SJSA1 (cell line): ENCODE measurements around the gene ABCC10. TPM values are rescaled to one million over a fixed set of nuclear protein-coding genes. Genes with fewer than 3 reads are reported as not detected.

Source experiments
- DNase-seq, 2 experiments: peaks; one replicate each; pipeline ENCODE4 v3.0.0-alpha.2; 2015 to 2020; ENCODE audit warnings: low spot score in 2 of 2, low read depth in 1 of 2
- H3K27ac ChIP-seq: fragments of 250-450 bp; sonication (Bioruptor Pico); 2 replicates; pipeline ENCODE4 v1.5.1; 2020; ENCODE audit warnings: mild to moderate bottlenecking, moderate library complexity
- H3K27me3 ChIP-seq: fragments of 250-450 bp; sonication (Bioruptor Pico); replicated peaks from 2 replicates; pipeline ENCODE4 v1.5.1; 2020; ENCODE audit warnings: mild to moderate bottlenecking, moderate library complexity
- H3K36me3 ChIP-seq: fragments of 250-450 bp; sonication (Bioruptor Pico); 2 replicates; pipeline ENCODE4 v1.5.1; 2020; ENCODE audit warnings: mild to moderate bottlenecking
- H3K4me1 ChIP-seq: fragments of 250-450 bp; sonication (Bioruptor Pico); replicated peaks from 2 replicates; pipeline ENCODE4 v1.6.1; 2021; ENCODE audit warnings: mild to moderate bottlenecking
- H3K4me3 ChIP-seq: fragments of 250-450 bp; sonication (Bioruptor Pico); 2 replicates; pipeline ENCODE4 v1.5.1; 2020; ENCODE audit warnings: mild to moderate bottlenecking
- H3K9me3 ChIP-seq: fragments of 250-450 bp; sonication (Bioruptor Pico); replicated peaks from 2 replicates; pipeline ENCODE4 v1.5.1; 2020; ENCODE audit warnings: mild to moderate bottlenecking
- total RNA-seq: library from RNA; depleted of rRNA; stranded (reverse); fragments of >200 nt; shearing (Covaris generic); gene quantifications from 2 replicates; pipeline ENCODE4 v1.2.3, GENCODE V29; 2014

ABCC10 gene
- total RNA-seq, 1 experiment from 2014 or later: 11.3 TPM

DNA sequence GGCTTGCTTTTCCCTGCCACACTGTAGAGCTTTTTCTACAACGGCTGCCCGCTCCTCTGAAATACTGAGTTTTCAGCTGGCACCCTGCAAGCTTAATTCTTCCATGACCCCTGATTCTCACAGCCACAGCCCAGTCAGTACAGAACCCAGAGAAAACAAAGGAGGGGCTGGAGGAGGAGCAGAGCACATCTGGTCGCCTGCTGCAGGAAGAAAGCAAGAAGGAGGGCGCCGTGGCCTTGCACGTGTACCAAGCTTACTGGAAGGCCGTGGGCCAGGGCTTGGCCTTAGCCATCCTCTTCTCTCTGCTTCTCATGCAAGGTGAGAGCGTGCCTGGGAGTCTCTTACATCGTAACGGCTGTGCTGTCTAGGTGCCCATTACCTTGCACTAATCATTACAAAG is 16.7 kb downstream of the ABCC10 start:
- no peak overlapping the region for H3K4me3 ChIP-seq
- H3K36me3 ChIP-seq: peaks cover 31% of the 10 kb centered on the region
- H3K4me1 ChIP-seq: no peaks in the 10 kb centered on the region
- H3K27me3 ChIP-seq: no peaks in the 10 kb centered on the region
- DNase-seq: no peak
- no peak overlapping the region for H3K27ac ChIP-seq
- no peaks in the 10 kb centered on the region for H3K9me3 ChIP-seq

DNA sequence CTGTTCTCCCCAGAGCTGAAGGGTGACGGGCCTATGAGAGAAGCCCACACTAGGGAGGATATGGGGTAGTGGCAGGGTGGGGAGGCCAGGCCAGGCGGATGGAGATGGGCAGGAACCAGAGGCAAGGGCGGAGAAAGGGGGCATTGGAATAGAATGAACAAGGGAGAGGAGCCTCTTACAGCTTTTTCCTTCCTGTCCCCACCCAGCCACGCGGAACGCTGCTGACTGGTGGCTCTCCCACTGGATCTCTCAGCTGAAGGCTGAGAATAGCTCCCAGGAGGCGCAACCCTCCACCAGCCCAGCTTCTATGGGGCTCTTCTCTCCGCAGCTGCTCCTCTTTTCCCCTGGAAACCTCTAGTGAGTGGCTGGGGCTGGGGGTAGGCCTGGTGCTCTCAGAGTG is 17.2 kb downstream of the ABCC10 start:
- Histone ChIP-seq H3K4me3 (no peak overlapping the region), H3K27ac (no peak overlapping the region), H3K9me3 (no peaks in the 10 kb centered on the region), H3K27me3 (no peaks in the 10 kb centered on the region), H3K4me1 (no peaks in the 10 kb centered on the region), H3K36me3 (peaks cover 36% of the 10 kb centered on the region)
- DNase-seq: no peak

DNA sequence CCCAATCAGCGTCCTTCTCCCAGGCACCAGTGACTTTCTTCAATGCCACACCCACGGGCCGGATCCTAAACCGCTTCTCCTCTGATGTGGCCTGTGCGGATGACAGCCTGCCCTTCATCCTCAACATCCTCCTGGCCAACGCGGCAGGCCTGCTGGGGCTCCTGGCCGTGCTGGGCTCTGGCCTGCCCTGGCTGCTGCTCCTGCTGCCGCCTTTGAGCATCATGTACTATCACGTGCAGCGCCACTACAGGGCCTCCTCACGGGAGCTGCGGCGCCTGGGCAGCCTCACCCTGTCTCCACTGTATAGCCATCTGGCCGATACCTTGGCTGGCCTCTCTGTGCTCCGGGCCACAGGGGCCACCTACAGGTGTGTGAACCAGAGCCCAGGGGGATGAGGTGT is 18.2 kb downstream of the ABCC10 start:
- no peak for DNase-seq
- Histone ChIP-seq H3K4me1 (no peaks in the 10 kb centered on the region), H3K9me3 (no peaks in the 10 kb centered on the region), H3K27me3 (no peaks in the 10 kb centered on the region), H3K27ac (no peak overlapping the region), H3K4me3 (no peak overlapping the region), H3K36me3 (peaks cover 39% of the 10 kb centered on the region)

DNA sequence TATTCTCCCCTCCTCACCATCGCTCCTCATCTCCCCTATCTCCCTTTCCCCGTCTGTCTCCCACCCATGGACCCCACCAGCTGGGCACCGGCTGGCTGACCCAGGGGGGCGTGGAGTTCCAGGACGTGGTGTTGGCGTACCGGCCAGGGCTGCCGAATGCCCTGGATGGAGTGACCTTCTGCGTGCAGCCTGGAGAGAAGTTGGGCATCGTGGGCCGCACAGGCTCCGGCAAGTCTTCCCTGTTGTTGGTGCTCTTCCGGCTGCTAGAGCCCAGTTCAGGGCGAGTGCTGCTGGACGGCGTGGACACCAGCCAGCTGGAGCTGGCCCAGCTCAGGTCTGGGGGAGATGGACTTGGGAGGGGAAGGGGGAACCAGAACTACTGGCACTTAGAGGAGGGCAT is 20.3 kb downstream of the ABCC10 start:
- Histone ChIP-seq H3K4me1 (no peaks in the 10 kb centered on the region), H3K4me3 (no peak overlapping the region), H3K9me3 (no peaks in the 10 kb centered on the region), H3K27ac (no peak overlapping the region), H3K27me3 (no peaks in the 10 kb centered on the region), H3K36me3 (peaks cover 49% of the 10 kb centered on the region)
- DNase-seq: no peak

DNA sequence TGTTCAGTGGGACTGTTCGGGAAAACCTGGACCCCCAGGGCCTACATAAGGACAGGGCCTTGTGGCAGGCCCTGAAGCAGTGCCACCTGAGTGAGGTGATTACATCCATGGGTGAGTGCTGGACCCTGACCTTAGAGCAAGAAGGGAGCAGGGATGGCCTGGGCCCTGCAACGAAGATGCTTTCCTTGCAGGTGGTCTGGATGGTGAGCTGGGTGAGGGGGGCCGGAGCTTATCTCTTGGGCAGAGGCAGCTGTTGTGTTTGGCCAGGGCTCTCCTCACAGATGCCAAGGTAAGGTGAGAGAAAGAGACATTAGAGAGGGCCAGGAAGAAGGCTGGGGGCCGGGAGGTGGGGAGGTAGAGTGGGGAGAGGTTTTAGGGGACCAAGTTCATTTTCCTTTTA is 21.6 kb downstream of the ABCC10 start:
- Histone ChIP-seq H3K36me3 (peaks cover 46% of the 10 kb centered on the region), H3K27me3 (no peaks in the 10 kb centered on the region)
- no peak for DNase-seq

DNA sequence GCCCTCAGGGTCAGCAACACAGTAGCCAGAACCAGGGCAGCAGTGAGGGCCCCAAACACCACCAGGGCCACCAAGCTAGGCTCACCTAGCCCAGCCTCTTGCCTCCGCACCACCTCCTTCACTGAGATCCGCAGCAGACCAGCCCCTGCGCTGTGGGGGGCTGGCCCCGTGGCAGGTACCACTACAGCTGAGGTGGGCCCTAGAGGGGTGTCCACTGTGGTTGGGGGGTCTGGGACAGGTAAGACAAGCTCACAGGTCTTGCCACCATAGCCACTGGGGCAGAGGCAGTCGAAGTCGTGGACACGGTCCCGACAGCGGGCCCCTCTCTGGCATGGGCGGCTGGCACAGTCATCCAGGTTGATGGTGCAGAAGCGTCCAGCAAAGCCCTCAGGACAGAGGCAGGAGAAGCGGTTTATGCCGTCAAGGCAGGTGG is 23.4 kb downstream of the ABCC10 start:
- H3K36me3 ChIP-seq: peaks cover 39% of the 10 kb centered on the region
- peaks cover 13% of the 10 kb centered on the region for H3K4me1 ChIP-seq
- no peak overlapping the region for H3K27ac ChIP-seq
- no peak for DNase-seq
- no peaks in the 10 kb centered on the region for H3K9me3 ChIP-seq
- no peak overlapping the region for H3K4me3 ChIP-seq
- peaks cover 9% of the 10 kb centered on the region for H3K27me3 ChIP-seq

More for the DNA sequence above, 21.6 kb downstream of the ABCC10 start:
- Histone ChIP-seq H3K4me3 (no peak overlapping the region), H3K9me3 (no peaks in the 10 kb centered on the region), H3K27ac (no peak overlapping the region), H3K4me1 (no peaks in the 10 kb centered on the region)

DNA sequence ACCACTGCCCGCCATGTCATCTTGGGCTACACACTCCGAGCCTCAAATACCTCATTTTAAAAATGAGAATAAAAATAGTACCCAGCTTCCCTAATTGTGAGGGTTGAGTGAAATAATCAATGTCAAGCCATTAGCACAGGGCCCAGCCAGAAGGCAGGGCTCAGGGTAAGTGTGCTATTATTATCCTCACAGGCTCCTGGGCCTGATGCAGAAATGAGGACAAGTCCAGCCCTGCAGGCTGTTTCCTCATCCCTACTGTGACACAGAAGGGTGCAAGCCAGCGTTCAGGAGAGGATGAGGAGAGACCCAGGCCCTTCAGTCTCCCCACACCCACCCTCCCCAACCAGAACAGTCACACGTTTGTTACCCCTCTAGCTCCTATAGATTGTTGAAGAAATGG is 24.0 kb downstream of the ABCC10 start:
- peaks cover 15% of the 10 kb centered on the region for H3K27me3 ChIP-seq
- peaks cover 39% of the 10 kb centered on the region for H3K36me3 ChIP-seq
- DNase-seq: no peak
- no peak overlapping the region for H3K4me3 ChIP-seq
- no peaks in the 10 kb centered on the region for H3K9me3 ChIP-seq
- peaks cover 18% of the 10 kb centered on the region for H3K4me1 ChIP-seq
- no peak overlapping the region for H3K27ac ChIP-seq

DNA sequence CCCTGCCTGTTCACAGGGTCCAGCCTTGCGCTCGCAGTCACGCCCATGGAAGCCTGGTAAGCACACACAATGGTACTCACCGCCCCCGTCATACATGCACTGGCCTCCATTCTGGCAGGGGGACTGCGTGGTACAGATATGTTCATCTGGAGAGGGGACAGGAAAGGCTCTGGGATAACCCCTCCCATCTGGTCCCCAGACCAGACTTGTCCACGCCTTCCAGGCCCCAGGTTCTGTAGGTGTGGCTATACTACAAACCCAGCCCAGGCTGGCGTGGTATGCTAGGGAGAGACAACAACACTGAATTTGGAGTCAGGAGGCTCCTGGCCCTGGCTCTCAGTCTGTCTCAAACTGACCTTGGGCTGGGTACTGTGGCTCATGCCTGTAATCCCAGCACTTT is 24.6 kb downstream of the ABCC10 start:
- DNase-seq: no peak
- Histone ChIP-seq H3K27me3 (peaks cover 21% of the 10 kb centered on the region), H3K9me3 (no peaks in the 10 kb centered on the region), H3K4me3 (no peak overlapping the region), H3K36me3 (peaks cover 39% of the 10 kb centered on the region), H3K4me1 (peaks cover 18% of the 10 kb centered on the region), H3K27ac (no peak overlapping the region)

DNA sequence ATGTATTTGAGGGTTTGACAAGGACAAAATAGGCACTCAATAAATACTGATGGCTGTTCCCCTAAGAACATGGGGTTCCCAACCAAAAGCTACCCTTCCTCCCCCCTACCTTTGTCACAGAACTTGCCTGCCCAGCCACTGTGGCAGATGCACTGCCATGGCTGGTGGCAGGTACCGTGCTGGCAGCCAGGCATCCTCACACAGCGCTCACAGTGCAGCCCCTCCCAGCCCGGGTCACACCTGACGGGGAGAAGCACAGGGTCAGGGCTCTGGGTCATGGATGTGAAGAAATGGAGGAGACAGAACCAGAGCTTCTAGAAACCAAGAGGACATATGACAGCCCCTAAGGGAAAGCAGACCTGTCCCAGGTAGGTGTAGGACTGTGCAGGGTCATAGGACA is 25.6 kb downstream of the ABCC10 start:
- peaks cover 22% of the 10 kb centered on the region for H3K27me3 ChIP-seq

DNA sequence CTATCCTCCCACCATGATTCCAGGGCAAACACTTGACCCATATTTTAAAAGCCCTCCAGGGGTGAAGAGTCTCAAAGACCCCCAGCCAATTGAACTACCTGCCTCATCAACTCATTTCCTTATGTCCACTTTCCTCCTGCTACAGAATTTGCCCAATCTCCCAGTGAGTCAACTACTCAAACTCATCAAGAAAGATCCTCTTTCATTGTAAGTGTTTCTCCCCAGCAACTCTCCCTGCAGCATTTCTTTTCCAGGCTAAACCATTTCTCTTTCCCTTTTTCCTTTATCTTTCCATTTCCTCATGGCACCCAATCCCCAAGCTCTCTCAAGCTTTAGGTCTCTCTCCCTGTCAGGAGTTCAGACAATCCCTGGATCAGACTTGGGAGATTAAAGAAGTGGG is 26.5 kb downstream of the ABCC10 start:
- Histone ChIP-seq H3K27me3 (peaks cover 22% of the 10 kb centered on the region), H3K27ac (no peak overlapping the region), H3K36me3 (peaks cover 25% of the 10 kb centered on the region), H3K4me1 (peaks cover 18% of the 10 kb centered on the region), H3K4me3 (no peak overlapping the region), H3K9me3 (no peaks in the 10 kb centered on the region)
- no peak for DNase-seq

More for the DNA sequence above, 25.6 kb downstream of the ABCC10 start:
- DNase-seq: no peak
- Histone ChIP-seq H3K9me3 (no peaks in the 10 kb centered on the region), H3K4me3 (no peak overlapping the region), H3K27ac (no peak overlapping the region), H3K4me1 (peaks cover 18% of the 10 kb centered on the region), H3K36me3 (peaks cover 33% of the 10 kb centered on the region)

DNA sequence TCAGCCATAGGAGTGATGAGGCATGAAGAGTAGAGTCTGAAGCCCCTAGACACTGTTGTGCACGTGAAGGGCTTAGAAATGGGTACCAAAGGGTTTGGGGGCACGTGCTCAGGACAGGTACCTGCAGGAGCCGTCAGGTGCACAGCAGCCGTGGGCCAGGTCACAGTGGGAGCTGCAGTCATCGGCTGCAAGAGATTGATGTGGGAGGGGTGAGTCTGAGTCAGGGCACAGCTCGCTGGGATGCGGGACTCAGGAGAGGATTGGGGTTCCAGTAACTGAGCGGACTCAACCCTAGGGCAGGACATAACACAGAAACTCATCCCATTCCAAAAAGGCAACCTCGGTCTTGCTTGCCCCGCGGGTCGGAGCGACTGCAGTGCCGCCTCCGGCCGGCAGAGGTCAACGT is 27.0 kb downstream of the ABCC10 start:
- H3K36me3 ChIP-seq: peaks cover 21% of the 10 kb centered on the region
- peak overlapping the region; percentile 35; the same call in 1 of the 2 replicates for H3K4me3 ChIP-seq
- no peak for DNase-seq
- no peak overlapping the region for H3K27ac ChIP-seq
- peaks cover 23% of the 10 kb centered on the region for H3K27me3 ChIP-seq
- H3K4me1 ChIP-seq: peaks cover 18% of the 10 kb centered on the region
- no peaks in the 10 kb centered on the region for H3K9me3 ChIP-seq

DNA sequence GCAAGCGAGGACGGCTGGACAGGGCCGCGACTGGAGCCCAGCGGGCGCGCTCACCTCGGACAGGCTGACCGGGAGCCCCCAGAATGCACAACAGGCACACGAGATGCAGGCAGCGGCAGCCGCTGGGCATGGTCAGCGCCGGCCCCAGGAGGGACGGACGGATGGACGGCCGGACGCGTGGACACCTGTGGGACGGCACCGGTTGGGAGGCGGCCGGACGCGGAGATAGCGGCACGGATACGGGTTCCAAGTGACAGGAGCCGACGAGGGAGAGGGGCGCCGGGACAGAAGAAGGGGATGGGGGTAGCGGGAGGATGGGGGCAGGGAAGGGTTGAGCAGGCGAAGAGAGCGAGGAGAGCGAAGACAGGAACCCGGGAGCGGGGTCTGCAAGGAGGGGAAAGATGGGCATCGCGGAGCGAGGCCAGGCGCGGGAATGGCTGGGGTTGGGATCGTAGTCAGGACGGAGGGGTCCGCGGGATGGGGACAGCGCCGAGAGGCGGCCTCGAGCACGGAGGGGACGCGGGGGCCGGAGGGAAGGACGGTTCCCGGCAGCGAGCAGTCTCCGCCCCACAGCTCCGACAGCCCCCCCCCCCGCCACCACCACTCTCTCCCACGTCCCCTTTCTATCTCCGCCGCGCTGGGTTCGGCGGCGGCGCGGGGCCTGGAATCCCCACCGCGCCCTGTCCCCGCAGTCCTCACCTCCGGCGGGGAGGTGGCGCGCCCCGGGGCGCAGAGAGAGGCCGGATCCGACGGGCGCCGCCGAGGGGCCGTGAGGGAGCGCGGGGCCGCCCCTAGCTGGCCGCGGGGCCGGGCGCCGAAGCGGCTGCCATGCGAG is 27.6 kb downstream of the ABCC10 start:
- no peak overlapping the region for H3K27ac ChIP-seq
- H3K36me3 ChIP-seq: peaks cover 17% of the 10 kb centered on the region
- peak overlapping the region; percentile 35 for H3K4me3 ChIP-seq
- peak; percentile 72 to 86 for DNase-seq
- peaks cover 18% of the 10 kb centered on the region for H3K4me1 ChIP-seq
- no peaks in the 10 kb centered on the region for H3K9me3 ChIP-seq
- H3K27me3 ChIP-seq: peaks cover 30% of the 10 kb centered on the region

DNA sequence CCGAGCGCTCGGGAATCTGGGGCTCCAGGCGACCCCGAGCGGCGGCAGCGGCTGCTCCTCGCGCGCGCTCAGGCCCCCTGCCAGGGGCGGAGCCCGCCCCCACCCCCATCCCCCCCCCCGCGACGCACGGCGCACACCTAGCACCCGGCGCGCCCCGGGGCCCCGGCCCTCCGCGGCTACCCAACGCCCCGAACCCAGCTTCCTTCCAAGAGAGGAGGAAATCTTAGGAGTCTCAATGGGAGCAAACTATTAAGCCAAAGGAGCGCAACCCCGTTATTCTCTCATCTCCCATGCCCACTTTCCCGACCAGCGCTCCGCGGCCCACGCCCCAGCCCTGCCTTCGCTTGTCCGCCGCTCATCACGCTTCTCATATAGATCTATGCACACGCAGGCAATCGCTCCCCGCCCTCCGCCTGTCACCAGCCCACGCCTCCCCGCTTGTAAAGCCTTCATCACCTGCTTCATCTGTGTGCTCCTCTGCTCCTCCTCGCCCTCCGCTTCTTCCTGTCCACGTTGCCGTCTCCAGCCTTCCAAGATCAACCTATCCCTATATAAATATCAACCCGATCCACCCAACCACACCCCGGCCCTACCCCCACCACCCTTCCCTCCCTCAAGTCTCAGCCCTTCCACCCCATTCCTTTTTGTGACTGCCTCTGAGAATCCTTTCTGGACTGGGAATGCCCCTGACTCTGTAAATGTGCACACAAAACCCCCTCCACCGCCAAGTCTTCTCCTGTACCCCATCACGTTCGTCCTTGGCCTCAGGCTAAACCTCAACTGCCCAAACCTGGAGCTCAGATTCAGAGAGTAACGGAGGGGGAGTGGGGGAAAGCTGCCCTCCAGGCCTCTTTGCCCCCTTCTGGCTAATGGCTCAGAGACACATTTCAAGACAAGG is 28.4 kb downstream of the ABCC10 start, which contains the start of gene DLK2:
Gene DLK2, minus strand, starts transcription at position 18 of the 898 bp plus-strand sequence. CDS start 723 bp downstream, outside the sequence.
- DNase-seq: no peak
- H3K27ac ChIP-seq: no peak within 1 kb of the TSS
- H3K4me1 ChIP-seq: peaks cover 18% of the 10 kb centered on the region
- peak within 1 kb of the TSS; percentile 35 for H3K4me3 ChIP-seq
- H3K27me3 ChIP-seq: peaks cover 33% of the 10 kb centered on the region
- no peaks in the 10 kb centered on the region for H3K9me3 ChIP-seq
- peaks cover 10% of the 10 kb centered on the region for H3K36me3 ChIP-seq

DNA sequence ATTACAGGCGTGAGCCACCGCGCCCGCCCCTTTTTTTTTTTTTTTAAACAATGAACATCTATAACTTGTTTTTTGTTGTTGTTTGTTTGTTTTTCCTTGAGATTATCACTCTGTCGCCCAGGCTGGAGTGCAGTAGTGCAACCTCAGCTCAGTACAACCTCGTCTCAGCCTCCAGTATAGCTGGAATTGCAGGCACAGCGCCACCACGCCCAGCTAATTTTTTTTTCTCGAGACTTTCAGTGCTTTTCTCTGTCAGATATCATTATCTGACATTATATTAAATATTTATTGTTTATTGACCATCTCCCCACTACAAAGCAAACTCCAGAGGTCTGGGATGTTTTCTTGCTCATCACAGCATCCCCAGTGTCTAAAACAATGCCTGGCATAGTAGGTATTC is 30.3 kb downstream of the ABCC10 start:
- Histone ChIP-seq H3K4me3 (no peak overlapping the region), H3K27ac (no peak overlapping the region), H3K9me3 (no peaks in the 10 kb centered on the region; the same call in 1 of the 2 replicates), H3K4me1 (peaks cover 18% of the 10 kb centered on the region), H3K36me3 (no peaks in the 10 kb centered on the region; the same call in 1 of the 2 replicates), H3K27me3 (peaks cover 37% of the 10 kb centered on the region)
- DNase-seq: no peak
